ENCODE data around the gene PTH2.

PTH2 gene

DNA sequence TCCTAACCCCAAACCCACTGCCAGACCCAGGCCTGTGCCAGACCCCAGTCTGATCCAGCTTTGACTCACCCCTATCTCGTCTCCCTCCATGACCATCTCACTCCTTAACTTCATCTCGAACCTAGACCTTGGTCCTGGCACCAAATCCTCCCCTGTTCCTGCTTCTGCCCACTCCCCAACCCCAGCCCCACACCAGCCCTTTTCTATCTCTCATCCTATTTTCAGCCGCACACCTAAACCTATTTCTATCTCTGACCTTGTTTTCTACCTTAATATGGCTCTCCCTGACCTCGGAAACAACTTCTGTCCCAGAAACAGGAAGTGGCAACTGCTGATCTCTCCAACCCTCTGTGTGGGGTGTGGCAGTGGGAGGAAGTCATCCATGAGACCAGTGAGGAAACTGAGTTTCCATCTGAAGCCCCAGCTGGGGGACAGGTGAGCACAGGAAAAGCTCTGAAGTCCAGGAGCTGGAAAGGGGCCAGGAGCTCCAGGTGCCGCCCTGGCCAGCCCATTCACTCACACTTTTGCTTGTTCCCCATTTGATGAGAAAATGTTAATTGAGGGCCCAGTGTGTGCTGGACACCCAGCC is 13.7 kb downstream of the PTH2 start:
- DNase-seq, result no peak

DNA sequence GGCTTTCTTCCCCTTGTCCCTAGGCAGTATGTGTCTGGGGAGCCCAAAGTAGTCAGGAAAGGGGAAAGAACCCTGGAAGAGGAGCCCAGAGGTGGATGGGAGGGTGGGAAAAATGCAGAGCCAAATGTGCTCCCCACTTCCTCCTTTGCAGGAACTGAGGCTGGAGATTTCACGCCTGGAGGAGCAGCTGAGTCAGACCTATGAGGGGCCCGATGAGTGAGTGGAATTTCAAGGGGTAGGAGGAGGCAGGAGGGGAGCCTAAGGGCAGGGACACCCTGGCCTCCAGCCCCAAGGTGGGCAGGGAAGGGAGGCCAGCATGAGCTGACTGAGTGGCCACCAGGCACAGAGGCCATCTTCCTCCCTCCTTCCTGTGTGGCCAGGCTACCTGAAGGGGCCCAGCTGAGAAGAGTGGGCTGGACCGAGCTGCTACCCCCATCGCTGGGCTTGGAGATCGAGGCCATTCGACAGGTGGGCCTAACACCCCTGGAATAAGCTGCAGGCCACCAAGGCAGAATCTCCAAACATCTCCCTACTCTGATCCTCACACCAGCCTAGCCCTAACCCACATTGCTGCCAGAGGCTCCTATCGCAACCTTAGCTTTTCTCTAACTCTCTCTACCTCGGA is 14.3 kb downstream of the PTH2 start:
- DNase-seq, result no peak

DNA sequence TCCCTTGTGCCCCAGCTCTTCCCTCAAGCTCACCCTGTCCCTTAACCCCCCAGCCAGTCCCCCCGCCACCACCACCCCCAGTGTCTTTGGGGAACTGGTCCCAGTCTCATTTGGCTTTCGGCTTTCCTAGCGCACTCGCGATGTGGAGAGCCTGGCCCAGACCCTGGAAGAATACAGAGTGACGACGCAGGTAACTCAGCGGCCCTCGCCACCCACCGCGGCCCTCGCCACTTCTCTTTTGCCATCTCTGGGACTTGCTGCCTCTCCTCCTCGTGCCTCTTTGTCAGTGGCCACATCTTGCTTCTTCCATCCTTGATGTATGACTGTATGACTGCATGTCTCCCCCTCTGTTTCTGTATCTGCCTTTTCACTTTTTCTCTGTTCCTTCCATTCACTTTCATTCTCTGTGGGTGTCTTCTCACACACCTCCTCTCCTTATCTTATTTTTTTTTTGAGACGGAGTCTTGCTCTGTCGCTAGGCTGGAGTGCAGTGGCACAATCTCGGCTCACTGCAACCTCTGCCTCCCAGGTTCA is 15.7 kb downstream of the PTH2 start:
- DNase-seq, result no peak

DNA sequence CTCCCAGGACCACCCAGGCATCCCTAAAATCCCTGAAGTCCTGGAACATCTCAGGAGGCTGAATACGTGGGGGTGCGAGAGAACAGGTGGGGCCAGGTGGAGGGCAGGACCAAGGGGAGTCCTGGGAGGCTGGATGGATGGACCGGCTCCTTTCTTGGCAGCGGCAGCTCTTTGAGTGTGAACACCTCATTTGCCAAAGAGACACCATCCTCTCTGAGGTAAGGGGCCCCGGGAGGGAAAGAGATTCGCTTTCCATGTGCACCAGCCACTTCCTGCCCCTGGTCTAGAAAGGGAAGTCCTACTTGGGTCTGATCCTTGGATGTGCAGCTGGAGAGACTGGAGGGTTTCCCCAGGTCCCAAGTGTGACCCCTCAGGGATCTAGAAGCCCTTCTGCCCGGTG is 16.2 kb downstream of the PTH2 start:
- DNase-seq, result no peak

DNA sequence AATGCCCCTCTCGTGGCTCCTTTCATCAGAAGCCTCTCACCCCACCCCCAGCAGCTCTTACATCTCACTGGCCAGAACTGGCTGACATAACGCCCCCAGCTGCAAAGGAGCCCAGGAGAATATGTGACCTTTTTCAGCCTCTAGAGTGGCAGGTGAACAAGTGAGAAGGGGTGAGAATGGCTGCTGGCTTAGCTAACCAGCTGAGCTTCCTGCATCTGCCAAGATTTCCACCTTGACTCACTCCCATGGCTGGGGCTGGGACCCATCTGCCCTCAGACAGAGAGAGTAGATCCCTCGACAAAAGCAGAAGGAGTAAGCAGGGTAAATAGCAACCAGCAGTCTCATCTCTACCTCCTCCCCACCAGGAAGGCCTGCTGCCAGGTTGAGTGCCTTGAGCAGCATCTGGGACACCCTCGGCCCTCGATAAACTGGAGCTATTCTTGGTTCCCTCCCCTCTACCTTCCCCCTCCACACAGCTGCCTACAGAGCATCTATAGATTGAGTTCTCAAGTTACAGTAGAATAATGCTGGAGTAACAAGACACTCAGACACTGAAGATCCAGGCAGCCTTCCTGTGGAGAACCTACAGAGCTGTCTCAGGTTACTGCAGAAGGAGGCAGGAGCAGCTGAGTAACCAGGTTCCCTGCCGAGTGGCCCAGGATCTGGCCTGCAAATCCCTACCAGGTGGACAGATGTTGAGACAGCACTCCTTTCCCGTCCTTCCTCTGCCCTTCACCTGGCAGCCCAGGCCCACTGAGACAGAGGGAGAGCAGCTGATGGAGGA is 19.6 kb downstream of the PTH2 start:
- no peak for DNase-seq

DNA sequence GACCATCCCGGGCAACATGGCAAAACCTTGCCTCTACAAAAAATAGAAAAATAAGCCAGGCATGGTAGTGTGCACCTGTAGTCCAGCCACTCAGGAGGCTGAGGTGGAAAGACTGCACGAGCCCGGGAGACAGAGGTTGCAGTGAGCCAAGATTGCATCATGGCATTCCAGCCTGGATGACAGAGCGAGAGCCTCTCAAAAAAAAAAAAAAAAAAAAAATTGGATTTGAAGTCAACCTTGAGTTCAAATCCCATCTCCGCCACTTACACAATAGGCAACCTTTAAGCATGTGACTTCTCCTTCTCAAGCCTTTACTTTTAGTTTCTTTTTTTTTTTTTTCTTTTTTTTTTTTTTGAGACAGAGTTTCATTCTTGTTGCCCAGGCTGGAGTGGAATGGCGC is 23.2 kb downstream of the PTH2 start:
- DNase-seq, result no peak

DNA sequence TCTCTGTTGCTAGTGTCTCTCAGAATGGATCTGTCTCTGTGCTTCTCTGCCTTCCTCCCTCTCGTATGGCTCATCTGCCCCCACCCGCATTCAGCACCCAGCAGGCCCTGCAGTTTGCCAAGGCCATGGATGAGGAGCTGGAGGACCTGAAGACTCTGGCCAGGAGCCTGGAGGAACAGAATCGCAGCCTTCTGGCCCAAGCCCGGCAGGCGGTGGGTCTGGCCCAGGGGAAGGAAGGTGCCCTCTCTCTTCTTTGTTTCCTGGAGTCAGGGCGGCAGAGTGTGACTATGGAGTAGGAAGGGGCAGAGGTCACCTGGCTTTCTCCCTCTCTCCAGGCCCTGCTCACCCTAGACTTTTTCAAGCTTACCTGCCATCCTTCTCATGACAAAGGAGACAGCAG is 24.3 kb downstream of the PTH2 start:
- no peak for DNase-seq

DNA sequence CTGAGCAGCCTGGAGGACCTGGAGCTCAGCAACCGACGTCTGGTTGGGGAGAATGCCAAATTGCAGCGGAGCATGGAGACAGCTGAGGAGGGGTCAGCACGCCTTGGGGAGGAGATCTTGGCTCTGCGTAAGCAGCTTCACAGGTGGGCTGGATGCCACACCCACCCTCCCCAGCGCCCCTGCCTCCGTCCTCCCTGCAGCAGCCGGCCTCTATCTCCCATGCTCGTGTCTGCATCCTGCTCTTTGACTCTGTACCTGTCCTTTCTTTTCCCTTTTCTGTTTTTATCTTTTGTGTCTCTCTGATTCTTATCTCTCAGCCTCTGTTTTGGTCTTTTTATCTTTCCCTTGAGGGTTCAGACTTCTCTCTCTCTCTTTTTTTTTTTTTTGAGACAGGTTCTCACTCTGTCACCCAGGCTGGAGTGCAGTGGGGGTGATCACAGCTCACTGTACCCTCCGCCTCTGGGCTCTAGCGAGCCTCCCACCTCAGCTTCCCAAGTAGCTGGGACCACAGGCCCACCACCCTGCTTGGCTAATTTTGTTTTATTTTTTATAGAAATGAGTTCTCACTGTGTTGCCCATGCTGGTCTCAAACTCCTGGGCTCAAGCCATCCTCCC is 25.1 kb downstream of the PTH2 start:
- DNase-seq, result no peak

DNA sequence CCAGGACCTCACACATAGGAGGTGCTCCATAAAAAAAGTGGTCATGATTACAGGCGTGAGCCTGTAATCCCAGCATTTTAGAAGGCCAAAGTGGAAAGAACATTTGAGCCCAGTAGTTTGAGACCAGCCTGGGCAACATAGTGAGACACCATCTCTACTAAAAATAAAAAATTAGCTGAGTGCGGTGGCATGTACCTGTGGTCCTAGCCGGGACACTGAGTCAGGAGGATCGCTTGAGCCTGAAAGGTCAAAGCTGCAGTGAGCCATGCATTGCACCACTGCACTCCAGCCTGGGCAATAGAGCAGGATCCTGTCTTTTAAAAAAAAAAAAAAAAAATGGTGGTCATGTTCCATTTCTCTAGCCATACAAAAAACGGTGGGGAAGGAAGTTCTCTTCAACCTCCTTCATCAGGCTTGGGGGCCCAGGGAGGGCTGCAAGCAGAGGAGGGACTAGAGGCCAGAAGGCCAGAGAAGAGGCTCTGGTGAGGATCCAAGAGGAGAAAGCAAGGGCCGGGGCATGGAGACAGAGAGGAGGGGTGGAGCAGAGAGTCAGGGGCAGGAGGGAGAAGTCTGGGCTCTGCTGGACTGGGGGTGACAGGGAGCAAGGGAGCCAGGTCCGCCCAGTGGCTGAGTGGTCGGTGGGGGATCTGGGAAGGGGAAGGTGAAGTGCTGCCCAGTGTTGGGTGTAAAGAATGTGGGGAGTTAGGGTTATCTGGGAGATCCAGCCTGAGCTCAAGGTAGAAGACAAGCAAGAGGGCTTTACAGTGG is 26.3 kb downstream of the PTH2 start:
- DNase-seq, result no peak

DNA sequence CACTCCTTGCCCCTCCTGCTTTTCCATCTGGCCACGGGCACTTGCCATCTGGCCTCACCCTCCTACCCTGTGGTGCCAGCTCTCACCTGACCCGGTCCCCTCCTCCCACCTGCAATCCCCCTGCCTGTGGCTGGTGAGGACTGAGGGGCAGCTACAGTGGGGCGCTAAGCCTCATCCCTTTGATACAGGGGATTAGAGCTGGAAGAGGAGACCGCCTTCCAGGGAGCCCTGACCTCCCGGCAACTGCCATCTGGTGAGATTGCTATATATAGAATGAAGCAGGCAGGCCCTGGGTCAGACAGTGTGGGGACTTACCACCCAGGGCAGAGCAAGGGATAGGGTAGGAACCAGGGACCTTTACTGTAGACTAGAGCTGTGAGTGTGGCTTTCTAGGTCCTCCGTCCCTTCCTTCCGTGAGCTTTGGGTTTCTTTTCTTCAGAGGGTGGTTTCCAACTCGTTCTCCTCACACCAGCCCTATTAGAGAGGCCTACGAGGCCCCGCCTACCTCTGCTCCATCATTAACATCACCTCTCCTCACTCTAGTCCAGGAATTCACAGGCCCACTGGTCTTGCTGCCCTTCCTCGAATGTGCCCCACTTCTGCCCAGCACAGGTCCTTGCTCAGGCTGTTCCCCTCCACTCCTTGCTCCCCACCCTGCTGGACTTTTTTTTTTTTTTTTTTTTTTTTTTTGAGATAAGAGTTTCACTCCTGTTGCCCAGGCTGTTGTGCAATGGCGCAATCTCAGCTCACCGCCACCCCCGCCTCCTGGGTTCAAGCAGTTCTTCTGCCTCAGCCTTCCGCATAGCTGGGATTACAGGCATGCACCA is 27.4 kb downstream of the PTH2 start:
- no peak for DNase-seq

DNA sequence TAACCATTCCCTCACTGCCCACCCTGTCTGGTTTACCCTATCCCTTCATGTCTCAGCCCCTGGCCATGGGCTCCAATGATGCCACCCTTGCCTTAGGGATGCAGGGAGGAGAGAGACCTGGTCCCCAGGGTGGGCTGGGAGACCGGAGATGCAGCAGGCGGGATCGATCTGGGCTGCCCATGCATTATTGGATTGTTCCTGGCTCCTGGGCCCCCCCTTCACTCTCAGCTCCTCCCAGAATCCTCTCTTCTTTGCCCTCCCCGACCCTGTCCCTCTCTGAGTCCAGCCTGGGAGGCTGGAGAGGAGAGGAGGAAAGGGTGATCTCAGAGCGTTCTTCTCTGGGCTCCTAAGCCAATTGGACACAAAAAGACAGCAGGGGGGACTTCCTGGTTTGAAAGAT is 29.4 kb downstream of the PTH2 start:
- no peak for DNase-seq

DNA sequence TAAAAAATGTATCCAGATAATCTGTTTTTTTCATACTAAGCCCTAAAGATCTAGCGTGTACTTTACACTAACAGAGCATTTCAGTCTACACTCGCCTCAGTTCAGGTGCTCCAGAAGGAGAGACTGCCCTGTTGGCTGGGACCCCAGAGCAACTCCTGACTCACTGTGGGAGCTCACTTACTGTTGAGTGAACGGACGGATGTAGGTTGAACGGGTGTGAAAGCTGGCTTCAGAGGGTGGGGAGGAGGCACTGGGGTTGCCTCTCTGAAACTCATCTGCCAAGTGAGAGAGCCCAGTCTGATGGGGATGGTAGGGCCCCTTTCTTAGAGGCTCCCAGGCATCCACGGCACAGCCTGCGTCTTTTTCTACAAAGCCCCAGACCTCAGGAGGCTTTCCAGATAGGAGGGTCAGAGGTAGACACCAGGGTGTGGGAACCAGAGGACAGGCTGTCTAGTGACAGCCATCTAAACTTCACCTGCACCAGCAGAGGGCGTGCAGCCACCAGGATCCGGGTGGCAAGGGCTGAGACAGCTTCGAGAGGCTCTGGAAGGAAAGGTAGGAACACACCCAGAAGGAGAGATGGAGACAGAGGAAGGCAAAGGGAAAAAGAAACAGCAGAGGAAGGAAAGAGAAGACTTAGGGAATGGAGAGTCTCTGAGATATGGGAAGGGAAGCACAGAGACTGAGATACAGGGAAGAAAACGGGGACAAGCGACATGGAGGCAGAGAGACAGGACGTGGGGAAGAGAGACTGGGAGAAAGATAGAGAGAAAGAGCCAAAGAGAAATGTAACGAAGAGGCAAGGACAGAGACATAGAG is 31.5 kb downstream of the PTH2 start:
- peak; percentile 59 for DNase-seq

DNA sequence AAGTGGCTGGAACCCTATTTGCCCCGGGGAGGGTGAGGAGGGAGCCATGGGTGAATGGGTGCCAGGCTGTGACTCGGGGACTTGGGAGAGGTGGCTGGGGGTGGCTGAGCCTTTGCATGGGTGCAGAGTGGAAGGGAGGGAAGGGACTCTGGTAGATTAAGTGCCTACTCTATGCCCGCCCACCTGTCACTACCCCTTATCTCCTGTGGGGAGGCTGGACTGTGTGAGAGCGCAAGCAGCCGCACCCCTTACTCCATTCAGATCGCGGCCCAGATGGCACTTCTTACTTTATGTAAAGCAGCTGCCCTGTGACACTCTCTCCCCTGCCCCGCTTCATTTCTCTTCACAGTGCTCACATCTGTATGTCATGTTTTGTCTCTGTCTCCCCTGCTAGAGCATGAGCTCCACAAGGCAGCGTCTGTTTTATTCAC is 32.3 kb downstream of the PTH2 start:
- DNase-seq, result no peak

DNA sequence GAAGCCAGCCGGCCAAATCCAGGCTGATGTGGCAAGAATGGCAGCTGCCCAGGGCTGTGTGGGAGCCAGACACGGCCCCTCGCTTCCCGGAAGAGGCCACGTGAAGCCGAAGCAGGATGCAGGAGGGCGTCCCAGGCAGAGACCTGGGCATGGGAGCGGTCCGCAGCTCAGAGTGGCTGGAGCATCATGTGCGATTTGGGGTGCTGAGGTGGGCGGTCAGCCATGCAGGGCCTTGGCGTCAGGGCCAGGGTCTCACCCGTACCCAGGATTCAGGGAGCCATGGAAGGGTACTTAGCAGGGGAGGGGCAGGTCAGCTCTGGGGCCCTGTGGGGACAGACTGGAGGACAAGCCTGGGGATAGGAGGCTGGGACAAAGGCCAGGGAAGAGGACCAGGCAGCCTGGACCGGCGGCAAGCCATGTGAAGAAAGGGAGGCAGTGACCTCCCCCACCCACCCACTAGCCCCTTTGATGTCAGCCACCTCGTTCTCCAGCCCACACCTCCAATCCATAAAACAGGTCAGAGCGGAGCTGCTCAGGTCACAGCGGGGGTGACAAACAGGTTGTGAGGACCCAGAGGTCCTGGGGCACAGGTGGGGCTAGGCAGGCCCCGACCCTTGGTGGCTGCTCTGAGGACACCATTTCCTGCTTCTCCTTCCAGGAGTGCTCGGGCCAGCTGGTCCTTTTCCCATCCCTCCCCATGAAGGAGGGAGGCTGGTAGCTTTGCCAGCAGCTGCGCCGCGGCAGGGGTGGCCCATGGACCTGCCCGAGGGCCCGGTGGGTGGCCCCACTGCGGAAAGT is 32.9 kb downstream of the PTH2 start:
- DNase-seq, result no peak

DNA sequence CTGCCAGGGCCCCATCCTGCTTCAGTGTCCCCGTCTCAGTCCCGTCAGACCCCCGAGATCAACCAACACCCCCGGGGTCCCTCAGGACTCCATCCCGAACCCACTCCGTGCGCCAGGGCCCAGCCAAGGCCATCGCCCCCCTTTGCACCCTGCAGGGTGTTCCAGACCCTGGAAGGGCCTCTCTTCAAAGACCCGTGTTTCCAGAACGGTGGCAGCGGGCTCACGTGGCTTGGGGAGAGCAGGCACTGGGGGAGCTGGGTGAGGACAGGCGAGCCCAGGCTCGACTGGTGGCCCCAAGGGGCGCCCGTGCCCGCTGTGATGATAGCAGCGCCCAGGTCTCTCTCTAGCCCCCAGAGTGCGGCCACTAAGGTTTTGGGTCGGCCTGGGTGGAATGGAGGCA is 33.8 kb downstream of the PTH2 start:
- DNase-seq, result no peak

DNA sequence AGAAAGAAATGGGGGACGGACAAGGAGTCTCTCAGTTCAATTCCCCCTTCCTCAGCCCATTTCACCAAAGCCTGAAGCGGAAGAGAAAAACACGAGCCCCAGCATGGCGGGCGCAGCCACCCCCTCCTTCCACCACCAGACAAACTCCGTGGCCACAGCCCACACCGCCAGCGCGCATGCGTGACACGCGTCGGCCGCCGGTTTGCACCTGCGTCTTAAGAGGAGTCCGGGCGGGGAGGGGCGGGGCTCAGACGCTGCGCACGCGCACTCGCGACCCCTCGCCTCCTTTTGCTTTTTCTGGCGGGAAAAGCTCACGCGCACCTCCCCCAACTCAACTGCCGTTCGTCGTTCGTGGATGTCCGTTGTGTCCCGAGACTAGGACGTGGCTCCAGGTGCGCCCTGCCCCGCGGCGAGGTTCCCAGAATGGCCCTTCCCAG is 35.3 kb downstream of the PTH2 start, which contains the start of gene KASH5:
KASH5 (plus strand) TSS at position 314 of the 437 bp plus-strand sequence. CDS start 2,635 bp downstream, outside the sequence.
- peak; percentile 29 for DNase-seq

DNA sequence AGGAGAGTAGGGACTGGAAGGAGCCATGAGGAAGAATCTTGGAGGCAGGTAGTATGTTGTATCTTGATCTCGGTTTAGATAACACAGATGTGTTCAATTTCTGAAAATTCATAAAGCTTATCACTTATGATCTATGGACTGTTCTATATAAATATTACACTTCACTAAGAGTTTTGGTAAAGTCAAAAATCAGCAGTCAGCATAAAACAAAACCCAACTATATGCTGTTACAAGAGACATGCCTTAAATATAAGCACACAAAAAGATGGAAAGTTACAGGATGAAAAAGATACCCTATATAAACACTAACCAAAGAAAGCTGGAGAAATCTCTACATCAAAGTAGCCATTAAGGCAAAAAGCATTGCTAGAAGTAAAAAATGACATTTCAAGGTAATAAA is 39.6 kb downstream of the PTH2 start:
- DNase-seq, result no peak

DNA sequence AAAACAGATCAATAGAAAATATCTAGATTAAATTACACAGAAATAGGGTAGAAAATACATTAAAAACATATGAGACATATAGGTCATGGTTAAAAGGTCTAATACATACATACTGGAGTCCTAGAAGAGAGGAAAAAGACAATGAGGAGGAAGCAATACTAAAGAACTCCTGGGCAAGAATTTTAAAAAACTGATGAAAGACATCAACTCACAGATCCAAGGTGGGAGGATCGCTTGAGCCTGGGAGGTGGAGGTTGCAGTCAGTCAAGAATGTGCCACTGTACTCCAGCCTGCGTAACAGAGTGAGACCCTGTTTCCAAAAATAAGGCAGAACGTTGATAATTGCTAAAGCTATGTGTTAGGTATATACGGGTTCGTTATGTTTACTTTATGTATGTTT is 40.6 kb downstream of the PTH2 start:
- no peak for DNase-seq

DNA sequence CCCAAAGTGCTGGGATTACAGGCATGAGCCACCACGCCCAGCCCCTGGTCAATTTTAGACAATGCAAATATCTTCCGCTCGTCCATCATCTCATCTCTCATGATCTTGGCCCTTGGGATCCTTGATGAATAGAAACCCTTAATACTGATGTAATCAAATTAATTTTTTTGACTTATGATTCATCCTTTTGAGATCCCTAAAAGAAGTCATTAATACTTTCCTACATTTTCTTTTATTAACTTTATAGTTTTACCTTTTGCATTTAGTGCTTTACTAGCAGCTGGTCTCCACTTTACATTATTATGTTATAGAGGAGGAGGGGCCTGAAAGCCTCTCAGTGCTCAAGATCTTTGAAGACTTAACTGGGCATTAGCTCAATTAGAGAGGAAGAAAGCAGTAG is 42.9 kb downstream of the PTH2 start:
- no peak for DNase-seq

DNA sequence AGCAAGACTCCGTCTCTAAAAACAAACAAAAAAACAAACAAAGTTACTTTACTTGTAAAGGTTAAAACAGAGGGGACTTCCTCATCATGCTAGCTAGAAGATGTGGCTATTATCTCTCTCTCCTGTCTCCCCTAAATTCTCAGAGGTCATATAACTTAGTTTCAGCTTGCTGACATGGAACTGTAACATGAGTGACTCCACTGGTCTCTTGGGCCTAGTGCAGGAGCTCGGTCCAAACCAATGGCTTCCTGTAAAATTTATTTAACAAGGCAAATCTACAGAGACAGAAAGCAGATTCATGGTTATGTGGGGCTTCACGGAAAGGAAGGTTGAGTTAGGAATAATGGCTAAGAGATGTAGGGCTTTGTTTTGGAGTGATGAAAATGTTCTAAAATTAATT is 44.7 kb downstream of the PTH2 start:
- no peak for DNase-seq
